Lower leg skin (tissue), 3 donors: ENCODE measurements around the gene GSTA1.
"Not testable (repeated sequence)": the region's sequence is repeated elsewhere in the genome, so short reads cannot be mapped to it uniquely, and the experiment has no call there.

Source experiments
- POLR2A ChIP-seq, 2 donors: fragments of 450-650 bp; IDR thresholded peaks; one replicate each; pipeline ENCODE4 v1.6.1; 2016 to 2017; ENCODE audit warnings: antibody characterized with exemption in 2 of 2, mild to moderate bottlenecking in 1 of 2, moderate library complexity in 1 of 2
- TF ChIP-seq, protein P1 (sequence below), 3 donors: fragments of 450-650 bp; IDR thresholded peaks; one replicate each; pipeline ENCODE4 v1.5.1; 2016; ENCODE audit warnings: antibody characterized with exemption in 3 of 3, mild to moderate bottlenecking in 3 of 3, moderate library complexity in 2 of 3

DNA sequence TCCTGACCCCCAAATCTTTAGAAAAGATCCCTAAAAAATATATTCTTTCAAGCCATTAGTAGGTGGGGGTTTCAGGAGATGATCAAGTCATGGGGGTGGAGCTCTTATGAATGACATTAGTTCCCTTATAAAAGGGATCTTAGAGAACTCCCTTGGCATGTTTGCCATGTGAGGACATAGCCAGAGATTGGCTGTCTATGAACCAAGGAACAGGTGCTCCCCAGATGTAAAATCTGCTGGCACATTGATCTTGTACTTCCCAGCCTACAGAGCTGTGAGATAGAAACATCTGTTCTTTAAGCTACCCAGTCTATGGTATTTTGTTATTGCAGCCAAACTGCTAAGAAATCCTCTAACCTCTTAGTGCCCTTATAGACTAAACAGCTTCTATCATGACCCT is 36.0 kb downstream of the GSTA1 start:
- not testable (repeated sequence) for TF ChIP-seq POLR2A (IDR thresholded peaks at IDR 0.05)
- TF ChIP-seq, protein P1, sequence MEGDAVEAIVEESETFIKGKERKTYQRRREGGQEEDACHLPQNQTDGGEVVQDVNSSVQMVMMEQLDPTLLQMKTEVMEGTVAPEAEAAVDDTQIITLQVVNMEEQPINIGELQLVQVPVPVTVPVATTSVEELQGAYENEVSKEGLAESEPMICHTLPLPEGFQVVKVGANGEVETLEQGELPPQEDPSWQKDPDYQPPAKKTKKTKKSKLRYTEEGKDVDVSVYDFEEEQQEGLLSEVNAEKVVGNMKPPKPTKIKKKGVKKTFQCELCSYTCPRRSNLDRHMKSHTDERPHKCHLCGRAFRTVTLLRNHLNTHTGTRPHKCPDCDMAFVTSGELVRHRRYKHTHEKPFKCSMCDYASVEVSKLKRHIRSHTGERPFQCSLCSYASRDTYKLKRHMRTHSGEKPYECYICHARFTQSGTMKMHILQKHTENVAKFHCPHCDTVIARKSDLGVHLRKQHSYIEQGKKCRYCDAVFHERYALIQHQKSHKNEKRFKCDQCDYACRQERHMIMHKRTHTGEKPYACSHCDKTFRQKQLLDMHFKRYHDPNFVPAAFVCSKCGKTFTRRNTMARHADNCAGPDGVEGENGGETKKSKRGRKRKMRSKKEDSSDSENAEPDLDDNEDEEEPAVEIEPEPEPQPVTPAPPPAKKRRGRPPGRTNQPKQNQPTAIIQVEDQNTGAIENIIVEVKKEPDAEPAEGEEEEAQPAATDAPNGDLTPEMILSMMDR (IDR thresholded peaks at IDR 0.05) = not testable (repeated sequence)
